ENCODE data around the gene CRHR1. TPM values are rescaled to one million over a fixed set of nuclear protein-coding genes. Genes with fewer than 3 reads are reported as not detected.

CRHR1 gene
- total RNA-seq, 6 experiments from 2014 or later: not detected

- TF ChIP-seq CTCF (IDR thresholded peaks at IDR 0.05): no peak
- WGBS (ENCODE audit: insufficient coverage, low coverage, low lambda C conversion rate, missing lambda C conversion rate): 62% methylated on average over 10 of the region's 22 CpGs
- Histone ChIP-seq H3K27ac (no peak overlapping the region), H3K27me3 (no peaks in the 10 kb centered on the region), H3K4me3 (no peak overlapping the region), H3K36me3 (no peaks in the 10 kb centered on the region), H3K4me1 (no peaks in the 10 kb centered on the region), H3K9me3 (no peaks in the 10 kb centered on the region)
- ATAC-seq (no peak), DNase-seq (no peak)
- intact Hi-C loops (cut with DNase I): no loop called here
Observed at GRCh38 chr17:45792995-45793755, 9.1 kb downstream of the CRHR1 start.

- 53% methylated on average over 7 of the region's 8 CpGs for WGBS (ENCODE audit: insufficient coverage, low coverage, low lambda C conversion rate, missing lambda C conversion rate)
- H3K27me3 ChIP-seq: no peaks in the 10 kb centered on the region
- H3K36me3 ChIP-seq: no peaks in the 10 kb centered on the region
- H3K4me1 ChIP-seq: no peaks in the 10 kb centered on the region
- H3K4me3 ChIP-seq: no peak overlapping the region
- ATAC-seq (no peak), DNase-seq (no peak)
- H3K9me3 ChIP-seq: no peaks in the 10 kb centered on the region
- no peak overlapping the region for H3K27ac ChIP-seq
- intact Hi-C loops (cut with DNase I): no loop called here
- no peak for TF ChIP-seq POLR2A (IDR thresholded peaks at IDR 0.05)
- no peak for TF ChIP-seq CTCF (IDR thresholded peaks at IDR 0.05)
Observed at GRCh38 chr17:45793999-45794540, 9.9 kb downstream of the CRHR1 start.

GRCh38 chr17:45794840-45795239 lies 10.7 kb downstream of the CRHR1 start:
- Histone ChIP-seq H3K4me3 (no peak overlapping the region), H3K27ac (no peak overlapping the region), H3K4me1 (no peaks in the 10 kb centered on the region), H3K9me3 (no peaks in the 10 kb centered on the region), H3K27me3 (no peaks in the 10 kb centered on the region), H3K36me3 (no peaks in the 10 kb centered on the region)
- DNase-seq (no peak), ATAC-seq (peak in 1 of 4 donors; percentile 9)
- intact Hi-C loops (cut with DNase I): no loop called here
- TF ChIP-seq CTCF (IDR thresholded peaks at IDR 0.05) (no peak), POLR2A (IDR thresholded peaks at IDR 0.05) (no peak)
- WGBS (ENCODE audit: insufficient coverage, low coverage, low lambda C conversion rate, missing lambda C conversion rate): 60% methylated on average over 1 of the region's 6 CpGs

- 0% methylated on average over 1 of the region's 2 CpGs for WGBS (ENCODE audit: insufficient coverage, low coverage, low lambda C conversion rate, missing lambda C conversion rate)
- intact Hi-C loops (cut with DNase I): loop anchor here in 1 of 2 donors (10.0 kb wide), 1 partner anchor 56 kb away; no protein-coding TSS in a partner anchor
- Histone ChIP-seq H3K27ac (no peak overlapping the region), H3K9me3 (no peaks in the 10 kb centered on the region), H3K4me1 (no peaks in the 10 kb centered on the region), H3K4me3 (no peak overlapping the region), H3K27me3 (no peaks in the 10 kb centered on the region), H3K36me3 (no peaks in the 10 kb centered on the region)
- no peak for DNase-seq
- ATAC-seq: no peak
- TF ChIP-seq POLR2A (IDR thresholded peaks at IDR 0.05): no peak
- no peak for TF ChIP-seq CTCF (IDR thresholded peaks at IDR 0.05)
Observed at GRCh38 chr17:45800816-45801215, 16.7 kb downstream of the CRHR1 start.

All from right lobe of liver (tissue), 6 donors.